Amniotic stem cell (primary cell): ENCODE data around the gene ERMN.
A peak's percentile ranks its signal among the peaks of the same experiment; 100 is the strongest.

Experiments
- DNase-seq: peaks from one replicate; lab custom pipeline; 2025; lab: John Stamatoyannopoulos, UW

Gene ERMN

GRCh38 chr2:157329524-157329923, 3.9 kb upstream of the ERMN start:
- DNase-seq, result no peak

- DNase-seq, result peak; percentile 41
These were observed 2.2 kb upstream of the ERMN start for GRCh38 chr2:157327621-157328500.

GRCh38 chr2:157327200-157327599, 1.6 kb upstream of the ERMN start:
- DNase-seq, result no peak

GRCh38 chr2:157326698-157327097, 1.1 kb upstream of the ERMN start:
- no peak for DNase-seq

GRCh38 chr2:157324331-157324843, 1.2 kb downstream of the ERMN start:
- no peak for DNase-seq

GRCh38 chr2:157322432-157322831, 3.2 kb downstream of the ERMN start:
- DNase-seq, result no peak

- DNase-seq, result no peak
These were observed 4.2 kb downstream of the ERMN start for GRCh38 chr2:157321466-157321865.

- DNase-seq, result no peak
These were observed 5.2 kb downstream of the ERMN start for GRCh38 chr2:157320409-157320808.

GRCh38 chr2:157319795-157320194, 5.8 kb downstream of the ERMN start:
- DNase-seq, result no peak

- no peak for DNase-seq
These were observed 6.7 kb downstream of the ERMN start for GRCh38 chr2:157318884-157319283.

- no peak for DNase-seq
These were observed 9.7 kb downstream of the ERMN start for GRCh38 chr2:157315901-157316300.

- DNase-seq, result no peak
These were observed 12.6 kb downstream of the ERMN start for GRCh38 chr2:157312866-157313486.

- no peak for DNase-seq
These were observed 13.9 kb downstream of the ERMN start for GRCh38 chr2:157311706-157312105.

- DNase-seq, result no peak
These were observed 15.7 kb downstream of the ERMN start for GRCh38 chr2:157309878-157310277.

- DNase-seq, result no peak
These were observed 18.6 kb downstream of the ERMN start for GRCh38 chr2:157307021-157307420.

GRCh38 chr2:157305723-157306110, 19.9 kb downstream of the ERMN start:
- no peak for DNase-seq

- DNase-seq, result no peak
These were observed 20.6 kb downstream of the ERMN start for GRCh38 chr2:157304811-157305722.

GRCh38 chr2:157303612-157304011, 22.0 kb downstream of the ERMN start:
- DNase-seq, result no peak

- peak; percentile 40 for DNase-seq
These were observed 23.0 kb downstream of the ERMN start for GRCh38 chr2:157302492-157303099.

GRCh38 chr2:157301307-157301706, 24.3 kb downstream of the ERMN start:
- DNase-seq, result no peak

GRCh38 chr2:157296958-157297357, 28.7 kb downstream of the ERMN start:
- no peak for DNase-seq

GRCh38 chr2:157296490-157296889, 29.1 kb downstream of the ERMN start:
- no peak for DNase-seq
